A549 (cell line): Measurements from ENCODE around the gene OR4E2. TPM values are rescaled to one million over a fixed set of nuclear protein-coding genes. Genes with fewer than 3 reads are reported as not detected.

ENCODE experiments used
- ATAC-seq, 2 experiments: fragments of 200-7000 bp in 1 of 2; fragments of >200 bp in 1 of 2; cut with Nextera tagmentation in 1 of 2; cut with Tn5 transposase in 1 of 2; 3 replicates each; pipeline versions ENCODE4 v1.8.0 to v1.9.1; 2018 to 2020; ENCODE audit warnings: mild to moderate bottlenecking in 1 of 2, moderate library complexity in 1 of 2
- CTCF ChIA-PET: fragments of 300-600 bp; sonication (Branson Sonifier 250); formaldehyde crosslinking; extraction: SDS; loops from one replicate; lab custom pipeline; 2021; ENCODE audit warnings: antibody characterized with exemption, inconsistent platforms; lab: Yijun Ruan, JAX
- POLR2A ChIA-PET: fragments of 350-600 bp; formaldehyde crosslinking; extraction: SDS; loops from one replicate; lab custom pipeline; 2021; ENCODE audit warnings: antibody characterized with exemption, inconsistent platforms; lab: Yijun Ruan, JAX
- DNase-seq, 2 experiments: peaks; one replicate each; pipeline versions ENCODE4 v3.0.0 to v3.0.0-alpha.2; 2011 to 2016; ENCODE audit warnings: low read depth in 1 of 2, low spot score in 1 of 2
- FAIRE-seq: peaks from 2 replicates; lab custom pipeline; 2011; peaks lifted over from hg19 to GRCh38; lab: Jason Lieb, UNC
- H3K27ac ChIP-seq, 2 experiments: fragments of >200 bp; sonication (Bioruptor Twin); formaldehyde crosslinking; 3 replicates each; pipeline ENCODE4 v1.5.1; 2016 to 2017
- H3K4me1 ChIP-seq: fragments of >200 bp; sonication (Bioruptor Twin); formaldehyde crosslinking; 3 replicates; pipeline ENCODE4 v1.6.1; 2016
- H3K4me2 ChIP-seq: fragments of >200 bp; sonication (Bioruptor Twin); formaldehyde crosslinking; 3 replicates; pipeline ENCODE4 v1.6.1; 2016
- H3K4me3 ChIP-seq: fragments of >200 bp; sonication (Bioruptor Twin); formaldehyde crosslinking; 3 replicates; pipeline ENCODE4 v1.5.1; 2016
- H3K9me3 ChIP-seq: fragments of >200 bp; sonication (Bioruptor Twin); formaldehyde crosslinking; 3 replicates; pipeline ENCODE4 v1.6.1; 2016
- CBX2 ChIP-seq: fragments of 200-600 bp; sonication (generic); IDR thresholded peaks from 2 replicates; pipeline ENCODE4 v1.6.1; 2016; ENCODE audit warnings: low read depth, mild to moderate bottlenecking, borderline replicate concordance
- CHD2 ChIP-seq: fragments of 150-350 bp; IDR thresholded peaks from 2 replicates; pipeline ENCODE4 v1.6.1; 2014; ENCODE audit warnings: low read length; ENCODE audit not compliant: partially characterized antibody
- EP300 ChIP-seq, 2 experiments: fragments of >200 bp; sonication (Bioruptor Twin); formaldehyde crosslinking; IDR thresholded peaks; 2 replicates in 1 of 2; 3 replicates in 1 of 2; pipeline ENCODE4 v1.6.1; 2016 to 2017
- ESRRA ChIP-seq: fragments of 150-350 bp; IDR thresholded peaks from 2 replicates; pipeline ENCODE4 v1.6.1; 2014; ENCODE audit warnings: mild to moderate bottlenecking, low read length, borderline replicate concordance
- FOSB ChIP-seq: fragments of 250-450 bp; sonication (Bioruptor Pico); IDR thresholded peaks from 2 replicates; pipeline ENCODE4 v1.5.0; 2020; ENCODE audit warnings: mild to moderate bottlenecking, moderate library complexity
- FOSL2 ChIP-seq, 2 experiments: fragments of 450-650 bp in 1 of 2; fragments of >200 bp in 1 of 2; sonication (Bioruptor Twin) in 1 of 2; formaldehyde crosslinking; IDR thresholded peaks; 2 replicates each; pipeline versions ENCODE4 v1.5.0 to v1.6.1; 2016 to 2020; ENCODE audit warnings: mild to moderate bottlenecking in 1 of 2, moderate library complexity in 1 of 2
- GATA3 ChIP-seq: IDR thresholded peaks from 2 replicates; pipeline ENCODE4 v1.6.1; 2012; ENCODE audit warnings: borderline replicate concordance
- HDAC2 ChIP-seq: fragments of 200-600 bp; sonication (generic); IDR thresholded peaks from 2 replicates; pipeline ENCODE4 v1.6.1; 2016
- HEYL ChIP-seq: fragments of 250-450 bp; sonication (Bioruptor Pico); IDR thresholded peaks from 2 replicates; pipeline ENCODE4 v1.8.0; 2021; ENCODE audit warnings: mild to moderate bottlenecking, moderate library complexity
- JUN ChIP-seq, 2 experiments: fragments of >200 bp; sonication (Bioruptor Twin); formaldehyde crosslinking; IDR thresholded peaks; 2 replicates in 1 of 2; 3 replicates in 1 of 2; pipeline ENCODE4 v1.6.1; 2016 to 2017
- JUNB ChIP-seq: fragments of >200 bp; sonication (Bioruptor Twin); formaldehyde crosslinking; IDR thresholded peaks from 2 replicates; pipeline ENCODE4 v1.6.1; 2016
- MAZ ChIP-seq: fragments of 150-350 bp; IDR thresholded peaks from 2 replicates; pipeline ENCODE4 v1.6.1; 2014; ENCODE audit warnings: antibody characterized with exemption, low read depth, low read length, borderline replicate concordance
- PHF8 ChIP-seq: fragments of 200-600 bp; sonication (generic); IDR thresholded peaks from 2 replicates; pipeline ENCODE4 v1.6.1; 2016; ENCODE audit warnings: low read depth, mild to moderate bottlenecking, antibody characterized with exemption, moderate library complexity, borderline replicate concordance
- POLR2A ChIP-seq: IDR thresholded peaks from 2 replicates; pipeline ENCODE4 v1.6.1; 2012; ENCODE audit warnings: mild to moderate bottlenecking, low read length
- POLR2AphosphoS2 ChIP-seq: conservative IDR thresholded peaks from 2 replicates; pipeline ENCODE4 v1.6.1; 2012; ENCODE audit warnings: low read length, improper control_type of control experiment, inconsistent platforms
- RARB ChIP-seq: fragments of 250-450 bp; sonication (Bioruptor Pico); IDR thresholded peaks from 2 replicates; pipeline ENCODE4 v1.8.0; 2021; ENCODE audit warnings: mild to moderate bottlenecking, moderate library complexity
- SREBF2 ChIP-seq: fragments of 450-650 bp; IDR thresholded peaks from 2 replicates; pipeline ENCODE4 v1.6.1; 2014; ENCODE audit warnings: mild to moderate bottlenecking, moderate library complexity
- TFCP2L1 ChIP-seq: fragments of 250-450 bp; sonication (Bioruptor Pico); IDR thresholded peaks from 2 replicates; pipeline ENCODE4 v1.5.0; 2021; ENCODE audit warnings: mild to moderate bottlenecking
- ZFP36 ChIP-seq: fragments of 450-650 bp; IDR thresholded peaks from 2 replicates; pipeline ENCODE4 v1.6.1; 2014; ENCODE audit warnings: borderline replicate concordance; ENCODE audit not compliant: partially characterized antibody
- ZNF302 ChIP-seq: fragments of 250-450 bp; sonication (Bioruptor Pico); IDR thresholded peaks from 2 replicates; pipeline ENCODE4 v1.9.0; 2021; ENCODE audit warnings: inconsistent platforms, mild to moderate bottlenecking, moderate library complexity
- WGBS: methylation state at CpG from one replicate; pipeline ENCODE4 v1.1.6; 2017; ENCODE audit errors: missing lambda C conversion rate; 5-methylcytosine and 5-hydroxymethylcytosine counted together
- polyA plus RNA-seq, 4 experiments: library from polyadenylated mRNA; depleted of rRNA in 3 of 4; stranded (reverse); fragments of >200 nt; fragmentation: RNase III in 1 of 4; extraction: RNeasy Plus Mini Kit Qiagen cat#74134 plus additional on column Dnase treatment in 1 of 4; gene quantifications; 2 replicates in 3 of 4; 3 replicates in 1 of 4; pipeline ENCODE4 v1.2.3, GENCODE V29; 2011 to 2017
- TF ChIP-seq, protein P1 (sequence below): fragments of 250-450 bp; sonication (Bioruptor Pico); IDR thresholded peaks from 2 replicates; pipeline ENCODE4 v1.5.0; 2021; ENCODE audit warnings: mild to moderate bottlenecking, moderate library complexity, borderline replicate concordance
- TF ChIP-seq, protein P2 (sequence below): fragments of >200 bp; sonication (Bioruptor Twin); formaldehyde crosslinking; IDR thresholded peaks from 3 replicates; pipeline ENCODE4 v1.6.1; 2016
- TF ChIP-seq, protein P3 (sequence below): fragments of 250-450 bp; sonication (Bioruptor Pico); IDR thresholded peaks from 2 replicates; pipeline ENCODE4 v1.5.0; 2020; ENCODE audit warnings: low read depth, mild to moderate bottlenecking, moderate library complexity
- TF ChIP-seq, protein P4 (sequence below): IDR thresholded peaks from 2 replicates; pipeline ENCODE4 v1.6.1; 2012

Gene OR4E2
- polyA plus RNA-seq, 2 of the 4 experiments (the other 2 are of a cell fraction), result not detected

DNA sequence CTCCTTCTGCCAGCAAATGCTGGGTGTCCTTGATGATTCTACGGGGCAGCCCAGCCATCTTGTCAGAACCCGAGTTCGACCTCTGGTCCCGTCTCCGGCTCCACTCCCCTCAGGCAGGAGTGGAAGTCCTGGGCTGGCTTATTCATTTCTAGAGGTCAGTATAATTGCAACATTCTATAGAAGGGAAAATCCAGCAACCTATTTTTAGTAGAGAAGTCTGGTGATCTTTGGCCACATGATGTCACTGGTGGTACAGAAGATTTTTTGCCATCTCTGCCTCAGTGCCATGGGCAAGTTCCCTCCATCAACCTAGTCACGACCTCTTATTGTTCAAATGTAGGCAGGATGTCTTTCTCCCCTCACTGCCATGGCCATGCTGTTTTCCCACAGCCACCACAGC lies 41.3 kb upstream of the OR4E2 start (continued):
- TF ChIP-seq POLR2AphosphoS2 (no peak), HDAC2 (no peak), EP300 (IDR thresholded peaks at IDR 0.05) (no peak), GATA3 (no peak), ESRRA (no peak), PHF8 (no peak)

DNA sequence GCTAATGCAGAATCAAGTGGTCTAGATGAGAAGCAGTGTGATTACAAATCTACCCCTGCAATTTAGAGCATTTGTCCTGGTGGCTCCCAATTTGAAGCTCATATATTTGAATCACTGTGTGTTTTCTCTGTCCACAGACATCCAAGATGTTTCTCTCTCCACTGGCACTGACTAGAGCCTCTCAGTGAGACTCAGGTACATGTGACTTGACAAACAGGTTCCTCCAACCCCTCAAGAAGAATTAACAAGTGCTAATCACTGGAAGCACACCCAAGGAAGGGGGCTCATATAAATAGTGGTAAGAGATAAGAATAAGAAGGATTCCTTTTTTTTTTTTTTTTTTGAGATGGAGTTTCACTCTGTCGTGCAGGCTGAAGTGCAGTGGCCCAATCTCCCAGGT lies 39.4 kb upstream of the OR4E2 start:
- 14% methylated on average over 1 of the region's 1 CpG for WGBS
- Histone ChIP-seq H3K4me3 (no peak overlapping the region), H3K4me1 (no peaks in the 10 kb centered on the region), H3K27ac (no peak overlapping the region), H3K4me2 (no peak overlapping the region), H3K9me3 (no peaks in the 10 kb centered on the region)
- no peak for TF ChIP-seq FOSL2 (IDR thresholded peaks at IDR 0.05)
- no peak for TF ChIP-seq FOSL2 (CRISPR knock-in tag; IDR thresholded peaks at IDR 0.05)
- TF ChIP-seq, protein P1, sequence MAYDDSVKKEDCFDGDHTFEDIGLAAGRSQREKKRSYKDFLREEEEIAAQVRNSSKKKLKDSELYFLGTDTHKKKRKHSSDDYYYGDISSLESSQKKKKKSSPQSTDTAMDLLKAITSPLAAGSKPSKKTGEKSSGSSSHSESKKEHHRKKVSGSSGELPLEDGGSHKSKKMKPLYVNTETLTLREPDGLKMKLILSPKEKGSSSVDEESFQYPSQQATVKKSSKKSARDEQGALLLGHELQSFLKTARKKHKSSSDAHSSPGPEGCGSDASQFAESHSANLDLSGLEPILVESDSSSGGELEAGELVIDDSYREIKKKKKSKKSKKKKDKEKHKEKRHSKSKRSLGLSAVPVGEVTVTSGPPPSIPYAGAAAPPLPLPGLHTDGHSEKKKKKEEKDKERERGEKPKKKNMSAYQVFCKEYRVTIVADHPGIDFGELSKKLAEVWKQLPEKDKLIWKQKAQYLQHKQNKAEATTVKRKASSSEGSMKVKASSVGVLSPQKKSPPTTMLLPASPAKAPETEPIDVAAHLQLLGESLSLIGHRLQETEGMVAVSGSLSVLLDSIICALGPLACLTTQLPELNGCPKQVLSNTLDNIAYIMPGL (CRISPR knock-in tag), result no peak
- TF ChIP-seq RARB (CRISPR knock-in tag), result no peak
- no peak for TF ChIP-seq FOSB (CRISPR knock-in tag)
- no peak for TF ChIP-seq HEYL (CRISPR knock-in tag)
- TF ChIP-seq ZFP36, result no peak
- TF ChIP-seq JUN (IDR thresholded peaks at IDR 0.05), result no peak
- ATAC-seq (no peak), DNase-seq (no peak), FAIRE-seq (no peak)
- CTCF ChIA-PET, result interaction anchor here (0.7 kb wide), 1 partner anchor 19 kb away, joined by 3 read pairs; no protein-coding TSS in a partner anchor
- POLR2A ChIA-PET, result no interaction called here

DNA sequence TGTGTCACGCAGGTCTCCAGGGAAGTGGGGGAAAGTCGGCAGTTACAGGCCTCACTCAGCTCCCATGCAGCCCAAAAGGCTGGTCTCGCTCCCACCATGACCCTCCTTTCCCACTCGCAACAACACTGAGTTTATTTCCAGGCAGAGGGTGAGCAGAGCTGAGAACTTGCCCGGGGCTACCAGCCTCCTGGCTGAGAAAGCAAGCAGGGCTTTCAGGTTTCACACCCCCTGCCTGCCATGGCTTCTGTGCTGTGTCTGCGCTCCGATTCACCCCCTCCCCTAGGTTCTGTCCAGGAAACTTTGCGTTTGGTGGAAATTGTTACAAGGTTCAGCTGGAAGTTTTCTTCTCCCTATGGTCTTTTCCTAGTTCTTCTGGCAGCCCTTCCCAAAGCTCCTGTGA lies 36.0 kb upstream of the OR4E2 start:
- DNase-seq, result no peak
- TF ChIP-seq POLR2AphosphoS2 (no peak), SREBF2 (no peak), FOSB (CRISPR knock-in tag) (no peak), CHD2 (no peak), ZNF302 (CRISPR knock-in tag) (no peak), TFCP2L1 (CRISPR knock-in tag) (no peak), JUNB (no peak), MAZ (no peak), CBX2 (no peak), HEYL (CRISPR knock-in tag) (no peak), POLR2A (no peak)
- TF ChIP-seq, protein P2, sequence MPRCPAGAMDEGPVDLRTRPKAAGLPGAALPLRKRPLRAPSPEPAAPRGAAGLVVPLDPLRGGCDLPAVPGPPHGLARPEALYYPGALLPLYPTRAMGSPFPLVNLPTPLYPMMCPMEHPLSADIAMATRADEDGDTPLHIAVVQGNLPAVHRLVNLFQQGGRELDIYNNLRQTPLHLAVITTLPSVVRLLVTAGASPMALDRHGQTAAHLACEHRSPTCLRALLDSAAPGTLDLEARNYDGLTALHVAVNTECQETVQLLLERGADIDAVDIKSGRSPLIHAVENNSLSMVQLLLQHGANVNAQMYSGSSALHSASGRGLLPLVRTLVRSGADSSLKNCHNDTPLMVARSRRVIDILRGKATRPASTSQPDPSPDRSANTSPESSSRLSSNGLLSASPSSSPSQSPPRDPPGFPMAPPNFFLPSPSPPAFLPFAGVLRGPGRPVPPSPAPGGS, result no peak
- TF ChIP-seq, protein P3, sequence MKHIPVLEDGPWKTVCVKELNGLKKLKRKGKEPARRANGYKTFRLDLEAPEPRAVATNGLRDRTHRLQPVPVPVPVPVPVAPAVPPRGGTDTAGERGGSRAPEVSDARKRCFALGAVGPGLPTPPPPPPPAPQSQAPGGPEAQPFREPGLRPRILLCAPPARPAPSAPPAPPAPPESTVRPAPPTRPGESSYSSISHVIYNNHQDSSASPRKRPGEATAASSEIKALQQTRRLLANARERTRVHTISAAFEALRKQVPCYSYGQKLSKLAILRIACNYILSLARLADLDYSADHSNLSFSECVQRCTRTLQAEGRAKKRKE, result no peak
- TF ChIP-seq, protein P4, sequence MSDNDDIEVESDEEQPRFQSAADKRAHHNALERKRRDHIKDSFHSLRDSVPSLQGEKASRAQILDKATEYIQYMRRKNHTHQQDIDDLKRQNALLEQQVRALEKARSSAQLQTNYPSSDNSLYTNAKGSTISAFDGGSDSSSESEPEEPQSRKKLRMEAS, result no peak
- H3K4me1 ChIP-seq, result no peaks in the 10 kb centered on the region
- ChIA-PET CTCF (interaction anchor here (0.9 to 1.2 kb wide), 3 partner anchors 9 to 23 kb away, joined by 3 read pairs; no protein-coding TSS in a partner anchor), POLR2A (no interaction called here)
- WGBS, result 35% methylated on average over 8 of the region's 8 CpGs
- H3K27ac ChIP-seq, result no peak overlapping the region
- no peak for FAIRE-seq
- H3K4me3 ChIP-seq, result no peak overlapping the region
- ATAC-seq, result no peak
- H3K4me2 ChIP-seq, result no peak overlapping the region
- no peaks in the 10 kb centered on the region for H3K9me3 ChIP-seq
